Liver (tissue), 3 donors: ENCODE measurements around the gene MEIS1.

ENCODE experiments used
- ATF3 ChIP-seq: IDR thresholded peaks from 2 replicates; pipeline ENCODE4 v1.6.1; 2016; ENCODE audit warnings: antibody characterized with exemption
- CTCF ChIP-seq: fragments of 150-350 bp; IDR thresholded peaks from 2 replicates; pipeline ENCODE4 v1.5.1; 2017; ENCODE audit warnings: improper control_type of control experiment, low read depth, low read length; ENCODE audit not compliant: missing input control
- EGR1 ChIP-seq, 2 donors: IDR thresholded peaks; 2 replicates each; pipeline ENCODE4 v1.6.1; 2016 to 2018; ENCODE audit warnings: antibody characterized with exemption in 2 of 2, low read depth in 2 of 2
- GABPA ChIP-seq, 2 donors: IDR thresholded peaks in 1 of 2; conservative IDR thresholded peaks in 1 of 2; 2 replicates each; pipeline ENCODE4 v1.6.1; 2016; ENCODE audit warnings: antibody characterized with exemption in 2 of 2, mild to moderate bottlenecking in 1 of 2, moderate library complexity in 1 of 2
- HNF4A ChIP-seq, 2 donors: conservative IDR thresholded peaks; 2 replicates each; pipeline ENCODE4 v1.6.1; 2016; ENCODE audit warnings: antibody characterized with exemption in 2 of 2, mild to moderate bottlenecking in 2 of 2
- MAX ChIP-seq: IDR thresholded peaks from 2 replicates; pipeline ENCODE4 v1.6.1; 2016; ENCODE audit warnings: antibody characterized with exemption
- NR2F2 ChIP-seq: IDR thresholded peaks from 2 replicates; pipeline ENCODE4 v1.6.1; 2016; ENCODE audit warnings: antibody characterized with exemption
- RAD21 ChIP-seq, 2 donors: IDR thresholded peaks; 2 replicates each; pipeline ENCODE4 v1.6.1; 2016; ENCODE audit warnings: antibody characterized with exemption in 2 of 2, mild to moderate bottlenecking in 2 of 2
- REST ChIP-seq: IDR thresholded peaks from 2 replicates; pipeline ENCODE4 v1.6.1; 2016; ENCODE audit warnings: antibody characterized with exemption, mild to moderate bottlenecking
- RXRA ChIP-seq, 2 donors: IDR thresholded peaks; 2 replicates each; pipeline ENCODE4 v1.6.1; 2017 to 2018; ENCODE audit warnings: antibody characterized with exemption in 2 of 2, mild to moderate bottlenecking in 1 of 2
- ZBTB33 ChIP-seq: IDR thresholded peaks from 2 replicates; pipeline ENCODE4 v1.6.1; 2016; ENCODE audit warnings: antibody characterized with exemption
- donor health status: healthy.
- donor health status: healthy.

- TF ChIP-seq CTCF, result no peak
- no peak for TF ChIP-seq HNF4A (conservative IDR thresholded peaks at IDR 0.05)
- no peak for TF ChIP-seq EGR1 (IDR thresholded peaks at IDR 0.05; ENCODE audit: low read depth in 2 of 2)
- no peak for TF ChIP-seq GABPA (IDR thresholded peaks at IDR 0.05 in 1 of 2, conservative IDR thresholded peaks at IDR 0.05 in 1 of 2)
- no peak for TF ChIP-seq ATF3
- no peak for TF ChIP-seq REST
- no peak for TF ChIP-seq ZBTB33
- no peak for TF ChIP-seq RXRA (IDR thresholded peaks at IDR 0.05)
- no peak for TF ChIP-seq MAX
- TF ChIP-seq NR2F2, result no peak
- no peak for TF ChIP-seq RAD21 (IDR thresholded peaks at IDR 0.05)
Measured at GRCh38 chr2:66560683-66561082, 125.8 kb downstream of the MEIS1 start.
